HepG2 (cell line): ENCODE results near the gene RAPGEF6. TPM values are rescaled to one million over a fixed set of nuclear protein-coding genes. Genes with fewer than 3 reads are reported as not detected.

Experiments used
- ATAC-seq: fragments of 200-7000 bp; cut with Tn5 transposase; 3 replicates; pipeline ENCODE4 v1.9.1; 2020; ENCODE audit warnings: mild to moderate bottlenecking, moderate library complexity
- BruUV-seq: library from RNA; stranded (reverse); fragments of 400-500 nt; replicated peaks from 2 replicates; lab custom pipeline; 2021; lab: Mats Ljungman, UMichigan
- CTCF ChIA-PET: fragments of 300-600 bp; formaldehyde crosslinking; extraction: SDS; loops from one replicate; lab custom pipeline; 2021; ENCODE audit warnings: low total read pairs, inconsistent platforms, low intra/inter-chr PET ratio; lab: Yijun Ruan, JAX
- POLR2A ChIA-PET: fragments of 350-600 bp; sonication (Branson Sonifier 250); formaldehyde crosslinking; loops from one replicate; lab custom pipeline; 2020; ENCODE audit warnings: antibody characterized with exemption, inconsistent platforms; lab: Yijun Ruan, JAX
- DNase-seq: peaks from one replicate; pipeline ENCODE4 v3.0.0-alpha.2; 2015; ENCODE audit warnings: low spot score
- FAIRE-seq: peaks from 3 replicates; lab custom pipeline; 2011; peaks lifted over from hg19 to GRCh38; lab: Jason Lieb, UNC
- H2AFZ ChIP-seq: one replicate; pipeline ENCODE4 v1.6.1; 2011; ENCODE audit warnings: low read length, inconsistent platforms
- H3K27ac ChIP-seq: fragments of 300-600 bp; 3 replicates; pipeline ENCODE4 v1.8.0; 2011; ENCODE audit warnings: mixed run types, mild to moderate bottlenecking, mixed read lengths, low read length, inconsistent platforms; ENCODE audit not compliant: insufficient read depth; ENCODE audit errors: extremely low read length
- H3K27me3 ChIP-seq, 2 experiments: fragments of 200-600 bp in 1 of 2; 2 replicates in 1 of 2; 3 replicates in 1 of 2; pipeline versions ENCODE4 v1.6.0 to v1.8.0; 2011; ENCODE audit warnings: low read length in 2 of 2, mild to moderate bottlenecking in 2 of 2, moderate library complexity in 2 of 2, inconsistent platforms in 1 of 2; ENCODE audit not compliant: insufficient read depth in 2 of 2, control insufficient read depth in 1 of 2
- H3K36me3 ChIP-seq, 2 experiments: fragments of 200-600 bp in 1 of 2; replicated peaks in 1 of 2; 2 replicates in 1 of 2; 3 replicates in 1 of 2; pipeline versions ENCODE4 v1.5.1 to v1.8.0; 2011; ENCODE audit warnings: low read length in 2 of 2, inconsistent platforms in 1 of 2; ENCODE audit not compliant: insufficient read depth in 2 of 2, control insufficient read depth in 1 of 2
- H3K4me1 ChIP-seq: 2 replicates; pipeline ENCODE4 v1.5.1; 2012; ENCODE audit warnings: low read length, inconsistent platforms; ENCODE audit not compliant: insufficient read depth
- H3K4me2 ChIP-seq: 2 replicates; pipeline ENCODE4 v1.6.0; 2011; ENCODE audit warnings: low read depth, low read length, inconsistent platforms
- H3K4me3 ChIP-seq, 3 experiments: fragments of 200-600 bp in 1 of 3; sonication (generic), shearing (Covaris generic) in 1 of 3; replicated peaks in 1 of 3; 2 replicates each; pipeline ENCODE4 v1.5.1; 2011 to 2016; ENCODE audit warnings: low read length in 3 of 3, inconsistent platforms in 2 of 3, low read depth in 2 of 3, mild to moderate bottlenecking in 2 of 3, control low read depth in 1 of 3, mixed read lengths in 1 of 3; ENCODE audit not compliant: insufficient read depth in 1 of 3
- H3K79me2 ChIP-seq: one replicate; pipeline ENCODE4 v1.6.1; 2011; ENCODE audit warnings: low read length, inconsistent platforms; ENCODE audit not compliant: insufficient read depth
- H3K9ac ChIP-seq: 2 replicates; pipeline ENCODE4 v1.6.0; 2011; ENCODE audit warnings: mild to moderate bottlenecking, low read depth, low read length, inconsistent platforms; ENCODE audit not compliant: insufficient read depth
- H3K9me3 ChIP-seq: 2 replicates; pipeline ENCODE4 v1.5.1; 2012; ENCODE audit warnings: mild to moderate bottlenecking, low read length
- H4K20me1 ChIP-seq: 2 replicates; pipeline ENCODE4 v1.6.0; 2011; ENCODE audit warnings: inconsistent platforms, mild to moderate bottlenecking, low read length, moderate library complexity; ENCODE audit not compliant: insufficient read depth
- CREM ChIP-seq, 2 experiments: sonication (generic) in 1 of 2; formaldehyde crosslinking in 1 of 2; IDR thresholded peaks; 2 replicates each; pipeline versions ENCODE4 v1.4.0 to v1.6.1; 2016 to 2020; ENCODE audit warnings: antibody characterized with exemption in 1 of 2, mild to moderate bottlenecking in 1 of 2, missing genetic modification reagents in 1 of 2
- DMTF1 ChIP-seq: sonication (generic); formaldehyde crosslinking; IDR thresholded peaks from 2 replicates; pipeline ENCODE4 v1.4.0; 2020; ENCODE audit warnings: mild to moderate bottlenecking, missing genetic modification reagents
- FIP1L1 ChIP-seq: fragments of 200-400 bp; formaldehyde crosslinking; IDR thresholded peaks from 2 replicates; pipeline ENCODE4 v1.6.1; 2018; ENCODE audit warnings: low read depth, mild to moderate bottlenecking, low read length, moderate library complexity, borderline replicate concordance; ENCODE audit not compliant: insufficient read depth
- GABPA ChIP-seq, 2 experiments: IDR thresholded peaks; 2 replicates each; pipeline ENCODE4 v1.6.1; 2011 to 2016; ENCODE audit warnings: low read depth in 2 of 2, low read length in 1 of 2, missing biosample characterization in 1 of 2, missing genetic modification characterization in 1 of 2
- KDM5A ChIP-seq: fragments of 200-600 bp; sonication (generic); IDR thresholded peaks from 2 replicates; pipeline ENCODE4 v1.7.0; 2018; ENCODE audit warnings: antibody characterized with exemption, mild to moderate bottlenecking, low read length, borderline replicate concordance
- REPIN1 ChIP-seq: sonication (generic); formaldehyde crosslinking; IDR thresholded peaks from 2 replicates; pipeline ENCODE4 v1.8.0; 2022; ENCODE audit warnings: missing genetic modification reagents, low read depth, mild to moderate bottlenecking, borderline replicate concordance
- SP4 ChIP-seq: sonication (generic); formaldehyde crosslinking; IDR thresholded peaks from 2 replicates; pipeline ENCODE4 v1.8.1; 2023; ENCODE audit warnings: mild to moderate bottlenecking, missing genetic modification reagents
- ZNF660 ChIP-seq: sonication (generic); formaldehyde crosslinking; IDR thresholded peaks from 2 replicates; pipeline ENCODE4 v1.5.1; 2020; ENCODE audit warnings: mild to moderate bottlenecking, low read depth, missing genetic modification reagents, borderline replicate concordance
- ZNF879 ChIP-seq: sonication (generic); formaldehyde crosslinking; IDR thresholded peaks from 2 replicates; pipeline ENCODE4 v1.8.1; 2023; ENCODE audit warnings: missing genetic modification reagents
- ZSCAN21 ChIP-seq: sonication (generic); formaldehyde crosslinking; IDR thresholded peaks from 2 replicates; pipeline ENCODE4 v1.8.0; 2022; ENCODE audit warnings: mild to moderate bottlenecking, missing genetic modification reagents, moderate library complexity, borderline replicate concordance
- WGBS: methylation state at CpG from one replicate; pipeline ENCODE4 v1.1.6; 2017; ENCODE audit warnings: low lambda C conversion rate; 5-methylcytosine and 5-hydroxymethylcytosine counted together
- in situ Hi-C: cut with HindIII; loops from 2 replicates; pipeline ENCODE4 v1.10.0; 2017; ENCODE audit warnings: low pct_unique_long_range_greater_than_20kb; ENCODE audit not compliant: extremely low pct_ligation_motif_present
- intact Hi-C: fragments of 100-400 bp; cut with micrococcal nuclease; formaldehyde crosslinking; loops from one replicate; pipeline ENCODE4 v1.10.0; 2022; ENCODE audit not compliant: unreplicated experiment
- polyA plus RNA-seq, 8 experiments: library from polyadenylated mRNA; depleted of rRNA in 3 of 8; stranded (reverse) in 7 of 8; unstranded in 1 of 8; fragments of >200 nt; fragmentation: Illumina TruSeq in 4 of 8; extraction: Trizol in 4 of 8; gene quantifications; 2 replicates each; pipeline versions ENCODE4 v1.2.1 to v1.2.3, GENCODE V29; 2011 to 2016; ENCODE audit warnings: low read depth in 4 of 8, missing spikeins in 1 of 8, mixed read lengths in 1 of 8; ENCODE audit not compliant: insufficient read depth in 1 of 8
- total RNA-seq, 5 experiments: library from RNA; depleted of rRNA; stranded (reverse); fragments of >200 nt; fragmentation: Illumina TruSeq; extraction: Trizol; gene quantifications; 2 replicates each; pipeline ENCODE4 v1.2.3, GENCODE V29; 2016; ENCODE audit warnings: low read depth in 1 of 5

Gene RAPGEF6
- total and polyA plus RNA-seq, 2 of the 13 experiments (the other 11 are each of a cell fraction or from before 2014, with no cell fraction given) = 7.7 to 24.6 TPM

DNA sequence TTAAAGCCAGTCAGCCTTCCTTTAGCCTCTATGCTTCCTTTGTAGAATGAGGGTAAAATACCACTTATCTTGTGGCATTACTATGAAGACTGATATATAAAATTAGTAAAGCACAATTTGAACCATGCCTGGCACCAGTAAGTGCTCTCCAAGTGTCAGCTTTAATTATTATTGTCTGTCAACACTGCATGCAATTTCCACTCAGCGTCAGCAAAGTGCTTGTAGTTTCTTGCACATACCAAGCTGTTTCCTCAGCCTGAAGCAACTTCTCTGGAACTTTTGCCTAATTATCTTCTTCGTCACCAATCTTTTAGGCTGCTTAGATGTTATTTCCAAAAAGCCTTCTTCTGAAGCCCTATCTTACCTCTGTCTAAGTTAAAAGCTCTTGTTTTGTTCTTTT, 193.8 kb downstream of the RAPGEF6 start:
- in situ Hi-C loops = loop anchor here (25.0 kb wide), 1 partner anchor 571 kb away; the partner anchor contains the start of gene ACSL6
- CTCF ChIA-PET = no interaction called here

More for the DNA sequence above, 193.8 kb downstream of the RAPGEF6 start:
- Histone ChIP-seq H3K79me2 (no peaks in the 10 kb centered on the region), H3K4me2 (no peak overlapping the region), H3K4me1 (no peaks in the 10 kb centered on the region), H3K27me3 (no peaks in the 10 kb centered on the region), H3K9me3 (no peaks in the 10 kb centered on the region), H4K20me1 (no peaks in the 10 kb centered on the region), H2AFZ (no peak overlapping the region), H3K9ac (no peak overlapping the region), H3K4me3 (no peak overlapping the region), H3K27ac (no peak overlapping the region), H3K36me3 (peaks cover 15 to 79% of the 10 kb centered on the region in 2 experiments; a peak in 4 of 5 replicates)
- TF ChIP-seq REPIN1 (CRISPR knock-in tag) (no peak), FIP1L1 (no peak), ZNF660 (no peak), CREM (IDR thresholded peaks at IDR 0.05) (no peak), CREM (CRISPR knock-in tag; IDR thresholded peaks at IDR 0.05) (no peak), DMTF1 (CRISPR knock-in tag) (no peak), GABPA (IDR thresholded peaks at IDR 0.05; ENCODE audit: low read depth, low read length) (no peak), GABPA (CRISPR knock-in tag; IDR thresholded peaks at IDR 0.05; ENCODE audit: low read depth) (no peak), KDM5A (no peak), SP4 (CRISPR knock-in tag) (no peak), ZNF879 (CRISPR knock-in tag) (no peak), ZSCAN21 (CRISPR knock-in tag) (no peak)
- WGBS = 96% methylated on average over 2 of the region's 2 CpGs
- no peak for FAIRE-seq
- intact Hi-C loops = no loop called here
- no TSS peak for BruUV-seq
- ATAC-seq = no peak
- DNase-seq = no peak
- POLR2A ChIA-PET = no interaction called here
